T-cell (primary cell): ENCODE data around the gene CD84. TPM values are rescaled to one million over a fixed set of nuclear protein-coding genes. Genes with fewer than 3 reads are reported as not detected.

Experiments used
- ATAC-seq, 4 experiments: fragments of 200-7000 bp in 3 of 4; fragments of 150-1000 bp in 1 of 4; cut with Tn5 transposase; replicated peaks in 1 of 4; 1 replicate in 3 of 4; 2 replicates in 1 of 4; pipeline ENCODE4 v1.10.0; 2021; ENCODE audit warnings: moderate library complexity in 3 of 4, mild to moderate bottlenecking in 2 of 4, moderate number of reproducible peaks in 1 of 4
- CTCF ChIA-PET, 2 donors: fragments of 300-600 bp; sonication (Branson Sonifier 250); formaldehyde crosslinking; loops; one replicate each; lab custom pipeline; 2022; ENCODE audit warnings: antibody characterized with exemption in 2 of 2; lab: Charles Lee
- POLR2A ChIA-PET, 2 donors: fragments of 300-600 bp; sonication (Branson Sonifier 250); formaldehyde crosslinking; loops; one replicate each; lab custom pipeline; 2022; ENCODE audit warnings: antibody characterized with exemption in 2 of 2; lab: Charles Lee
- DNase-seq, 35 experiments: peaks; one replicate each; pipeline versions ENCODE4 v3.0.0 to v3.0.0-alpha.2; 2013 to 2023
- H3K27ac ChIP-seq: one replicate; pipeline ENCODE4 v1.5.1; 2013; ENCODE audit warnings: low read length
- H3K27me3 ChIP-seq, 2 experiments: replicated peaks in 1 of 2; 1 replicate in 1 of 2; 2 replicates in 1 of 2; pipeline versions ENCODE4 v1.6.1 to v1.7.0; 2013; ENCODE audit warnings: low read length in 1 of 2, mixed read lengths in 1 of 2; ENCODE audit not compliant: control insufficient read depth in 2 of 2, insufficient read depth in 2 of 2; ENCODE audit errors: extremely low read depth in 1 of 2
- H3K36me3 ChIP-seq, 2 donors: 1 replicate in 1 of 2; 2 replicates in 1 of 2; pipeline versions ENCODE4 v1.6.1 to v1.7.0; 2013; ENCODE audit warnings: low read length in 1 of 2; ENCODE audit not compliant: control insufficient read depth in 2 of 2, insufficient read depth in 1 of 2; ENCODE audit errors: extremely low read depth in 1 of 2
- H3K4me1 ChIP-seq, 2 experiments: 1 replicate in 1 of 2; 2 replicates in 1 of 2; pipeline versions ENCODE4 v1.6.1 to v1.7.0; 2013; ENCODE audit warnings: low read length in 2 of 2, mixed read lengths in 1 of 2; ENCODE audit not compliant: insufficient read depth in 2 of 2, control insufficient read depth in 1 of 2; ENCODE audit errors: extremely low read depth in 1 of 2
- H3K4me3 ChIP-seq, 2 donors: 1 replicate in 1 of 2; 2 replicates in 1 of 2; pipeline versions ENCODE4 v1.5.1 to v1.7.0; 2013; ENCODE audit warnings: mild to moderate bottlenecking in 2 of 2, low read length in 1 of 2, moderate library complexity in 1 of 2; ENCODE audit not compliant: control insufficient read depth in 1 of 2; ENCODE audit errors: extremely low read depth in 1 of 2
- H3K9me3 ChIP-seq: 2 replicates; pipeline ENCODE4 v1.7.0; 2013
- H3K27ac Mint-ChIP-seq, 2 donors: one replicate each; pipeline ENCODE4 v1.8.0; 2020 to 2021; ENCODE audit warnings: mild to moderate bottlenecking in 2 of 2, mixed read lengths in 2 of 2
- H3K27me3 Mint-ChIP-seq, 2 donors: one replicate each; pipeline ENCODE4 v1.8.0; 2021 to 2022; ENCODE audit warnings: mixed read lengths in 2 of 2
- H3K36me3 Mint-ChIP-seq: one replicate; pipeline ENCODE4 v1.8.0; 2021; ENCODE audit warnings: mixed read lengths
- H3K4me1 Mint-ChIP-seq, 3 donors: one replicate each; pipeline ENCODE4 v1.8.0; 2020 to 2022; ENCODE audit warnings: mixed read lengths in 3 of 3, mild to moderate bottlenecking in 1 of 3
- H3K4me3 Mint-ChIP-seq, 3 donors: one replicate each; pipeline ENCODE4 v1.8.0; 2020 to 2022; ENCODE audit warnings: mild to moderate bottlenecking in 3 of 3, mixed read lengths in 3 of 3, moderate library complexity in 3 of 3
- H3K9me3 Mint-ChIP-seq, 3 donors: one replicate each; pipeline ENCODE4 v1.8.0; 2020 to 2022; ENCODE audit warnings: mixed read lengths in 3 of 3
- WGBS: methylation state at CpG from one replicate; pipeline ENCODE4 v1.1.5; 2013; ENCODE audit warnings: missing lambda C conversion rate; ENCODE audit not compliant: insufficient coverage; 5-methylcytosine and 5-hydroxymethylcytosine counted together
- total RNA-seq, 35 experiments: library from RNA in 6 of 35; stranded (reverse) in 6 of 35; fragments of 120-200 nt in 1 of 35; gene quantifications; one replicate each; pipeline versions ENCODE4 v1.2.1 to v1.2.4 and lab custom pipeline; 2013 to 2026

CD84 gene
- total RNA-seq, 5 donors from 2014 or later (not counting 1 experiment from before 2014, with no cell fraction given): 47.5 to 97.4 (median 51.8) TPM

DNA sequence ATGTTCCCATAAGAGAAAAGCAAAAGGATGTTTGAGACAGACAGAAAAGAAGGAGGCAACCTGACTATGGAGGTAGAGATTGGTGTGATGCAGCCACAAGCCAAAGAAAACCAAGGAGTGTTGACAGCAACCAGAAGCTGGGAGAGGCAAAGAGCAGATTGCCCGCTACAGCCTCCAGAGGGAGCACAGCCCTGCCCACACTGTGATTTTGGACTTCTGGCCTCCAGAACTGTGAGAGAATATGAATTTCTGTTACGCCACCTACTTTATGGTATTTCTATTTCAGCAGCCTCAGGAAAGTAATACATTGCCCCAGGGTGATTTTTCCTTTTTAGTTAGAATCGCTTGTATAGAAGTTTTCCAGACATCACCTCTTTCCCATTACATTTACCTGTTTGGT, 84.7 kb downstream of the CD84 start:
- H3K36me3 Mint-ChIP-seq: peaks cover 49% of the 10 kb centered on the region
- no peaks in the 10 kb centered on the region for H3K27me3 ChIP-seq
- H3K9me3 ChIP-seq: no peaks in the 10 kb centered on the region
- H3K27ac ChIP-seq: no peak overlapping the region
- peaks cover 0 to 7% (median 4%) of the 10 kb centered on the region in 3 donors for H3K9me3 Mint-ChIP-seq
- H3K4me1 Mint-ChIP-seq: peaks cover 11 to 40% (median 25%) of the 10 kb centered on the region in 3 donors
- peak overlapping the region; percentile 25 to 48 for H3K27ac Mint-ChIP-seq
- ChIA-PET CTCF (no interaction called here), POLR2A (no interaction called here)
- ATAC-seq (no peak), DNase-seq (peak in 1 of 35 experiments; percentile 19)
- no peaks in the 10 kb centered on the region for H3K27me3 Mint-ChIP-seq
- WGBS: 100% methylated on average over 1 of the region's 3 CpGs
- H3K4me3 Mint-ChIP-seq: no peak overlapping the region
- H3K4me3 ChIP-seq: no peak overlapping the region
- H3K4me1 ChIP-seq: no peaks in the 10 kb centered on the region
- H3K36me3 ChIP-seq: peaks cover 10 to 63% of the 10 kb centered on the region in 2 donors

DNA sequence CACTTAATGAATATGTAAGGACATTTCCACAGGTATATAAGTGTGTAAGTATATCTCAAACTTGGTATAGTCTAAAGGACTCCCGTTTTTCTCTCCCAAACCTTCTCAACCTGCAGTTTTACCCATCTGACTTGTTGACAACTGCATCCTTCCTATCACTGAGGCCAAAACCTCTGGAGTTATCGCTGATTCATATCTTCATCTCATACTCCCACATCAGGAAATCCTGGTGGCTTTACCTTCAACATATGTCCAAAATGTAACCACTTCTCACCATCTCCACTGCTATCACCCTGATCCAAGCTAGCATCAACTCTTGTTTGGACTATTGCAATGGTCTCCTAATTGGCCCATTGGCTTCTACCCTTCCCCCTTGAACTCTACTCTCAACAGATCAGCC, 86.7 kb downstream of the CD84 start:
- no peaks in the 10 kb centered on the region for H3K9me3 ChIP-seq
- WGBS: 71% methylated on average over 2 of the region's 2 CpGs
- Mint-ChIP-seq H3K36me3 (peaks cover 49% of the 10 kb centered on the region), H3K27me3 (no peaks in the 10 kb centered on the region), H3K27ac (no peak overlapping the region), H3K4me3 (no peak overlapping the region), H3K9me3 (no peaks in the 10 kb centered on the region), H3K4me1 (peaks cover 7 to 38% (median 20%) of the 10 kb centered on the region in 3 donors)
- H3K4me1 ChIP-seq: no peaks in the 10 kb centered on the region
- peaks cover 15 to 79% of the 10 kb centered on the region in 2 donors for H3K36me3 ChIP-seq
- ATAC-seq (no peak), DNase-seq (no peak)
- H3K27ac ChIP-seq: no peak overlapping the region
- H3K27me3 ChIP-seq: no peaks in the 10 kb centered on the region
- ChIA-PET POLR2A (no interaction called here), CTCF (no interaction called here)
- no peak overlapping the region for H3K4me3 ChIP-seq

DNA sequence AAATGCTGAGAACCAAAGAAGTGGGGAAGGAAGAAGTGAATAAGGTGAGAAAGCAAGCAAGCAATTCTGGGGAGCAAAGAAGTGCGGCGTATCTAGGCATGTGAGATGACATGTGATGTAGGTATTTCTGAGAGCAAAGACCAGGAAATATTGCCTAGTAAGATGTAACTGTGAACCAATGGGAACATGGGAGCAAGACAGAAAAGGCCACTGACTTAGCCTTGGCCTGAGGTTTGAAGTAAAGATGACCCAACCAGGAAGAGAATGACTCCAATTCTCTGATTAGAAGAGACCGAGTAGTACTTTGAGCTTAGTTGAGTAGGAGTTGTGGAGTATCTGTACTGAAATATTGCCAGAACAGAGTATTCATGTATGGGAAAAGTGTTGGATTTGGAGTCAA, 87.3 kb downstream of the CD84 start:
- H3K27ac ChIP-seq: no peak overlapping the region

More for the DNA sequence above, 87.3 kb downstream of the CD84 start:
- Mint-ChIP-seq H3K9me3 (no peaks in the 10 kb centered on the region), H3K4me3 (no peak overlapping the region), H3K27me3 (no peaks in the 10 kb centered on the region), H3K4me1 (peaks cover 7 to 37% (median 15%) of the 10 kb centered on the region in 3 donors), H3K27ac (no peak overlapping the region), H3K36me3 (peaks cover 54% of the 10 kb centered on the region)
- peaks cover 15 to 85% of the 10 kb centered on the region in 2 donors for H3K36me3 ChIP-seq
- WGBS: 100% methylated on average over 3 of the region's 3 CpGs
- no peak for DNase-seq
- no peaks in the 10 kb centered on the region for H3K27me3 ChIP-seq
- ChIA-PET CTCF (no interaction called here), POLR2A (no interaction called here)
- no peaks in the 10 kb centered on the region for H3K4me1 ChIP-seq
- H3K9me3 ChIP-seq: no peaks in the 10 kb centered on the region
- H3K4me3 ChIP-seq: no peak overlapping the region
- no peak for ATAC-seq

Other genes starting within 250 kb of the CD84 start
- gene COPA, start 236.2 kb downstream of the CD84 start, total RNA-seq: 100 to 1,000 TPM; 106 to 126 (median 111) TPM
- gene NCSTN, start 236.1 kb downstream of the CD84 start, total RNA-seq: 10 to 100 TPM; 62.2 to 78.9 (median 71.8) TPM
- under 1 TPM in 3 of 5 donors, not detected in 2; 0.16 to 0.38 (median 0.38) TPM for gene NHLH1, start 212.4 kb downstream of the CD84 start, total RNA-seq
- gene VANGL2, start 178.9 kb downstream of the CD84 start, total RNA-seq: under 1 TPM in 3 of 5 donors, not detected in 2; 0.16 to 0.26 (median 0.20) TPM
- gene SLAMF6, start 56.2 kb downstream of the CD84 start, total RNA-seq: 10 to 100 TPM; 39.9 to 53.0 (median 47.3) TPM
- 10 to 100 TPM; 19.4 to 38.7 (median 30.7) TPM for gene SLAMF1, start 67.5 kb upstream of the CD84 start, total RNA-seq
- gene CD48, start 132.3 kb upstream of the CD84 start, total RNA-seq: 100 to 1,000 TPM; 249 to 393 (median 273) TPM
- 10 to 100 TPM in 4 of 5 donors, 1 to 10 TPM in 1; 9.5 to 32.0 (median 25.5) TPM for gene SLAMF7, start 159.8 kb upstream of the CD84 start, total RNA-seq
- 100 to 1,000 TPM in 3 of 5 donors, 10 to 100 TPM in 2; 95.4 to 127 (median 101) TPM for gene LY9, start 216.7 kb upstream of the CD84 start, total RNA-seq